Fibroblast of lung (primary cell): Measurements from ENCODE around the gene VWA5B1.

Source experiments
- EZH2 ChIP-seq: IDR thresholded peaks from 2 replicates; pipeline ENCODE4 v1.5.1; 2012; ENCODE audit warnings: low read length, control low read depth, mild to moderate bottlenecking; ENCODE audit errors: missing control alignments
- TF ChIP-seq, protein P1 (sequence below), 2 donors: IDR thresholded peaks in 1 of 2; conservative IDR thresholded peaks in 1 of 2; 1 replicate in 1 of 2; 2 replicates in 1 of 2; pipeline ENCODE4 v1.5.1; 2011 to 2012; ENCODE audit warnings: low read length in 2 of 2, control low read depth in 1 of 2, inconsistent platforms in 1 of 2, low read depth in 1 of 2, mild to moderate bottlenecking in 1 of 2

DNA sequence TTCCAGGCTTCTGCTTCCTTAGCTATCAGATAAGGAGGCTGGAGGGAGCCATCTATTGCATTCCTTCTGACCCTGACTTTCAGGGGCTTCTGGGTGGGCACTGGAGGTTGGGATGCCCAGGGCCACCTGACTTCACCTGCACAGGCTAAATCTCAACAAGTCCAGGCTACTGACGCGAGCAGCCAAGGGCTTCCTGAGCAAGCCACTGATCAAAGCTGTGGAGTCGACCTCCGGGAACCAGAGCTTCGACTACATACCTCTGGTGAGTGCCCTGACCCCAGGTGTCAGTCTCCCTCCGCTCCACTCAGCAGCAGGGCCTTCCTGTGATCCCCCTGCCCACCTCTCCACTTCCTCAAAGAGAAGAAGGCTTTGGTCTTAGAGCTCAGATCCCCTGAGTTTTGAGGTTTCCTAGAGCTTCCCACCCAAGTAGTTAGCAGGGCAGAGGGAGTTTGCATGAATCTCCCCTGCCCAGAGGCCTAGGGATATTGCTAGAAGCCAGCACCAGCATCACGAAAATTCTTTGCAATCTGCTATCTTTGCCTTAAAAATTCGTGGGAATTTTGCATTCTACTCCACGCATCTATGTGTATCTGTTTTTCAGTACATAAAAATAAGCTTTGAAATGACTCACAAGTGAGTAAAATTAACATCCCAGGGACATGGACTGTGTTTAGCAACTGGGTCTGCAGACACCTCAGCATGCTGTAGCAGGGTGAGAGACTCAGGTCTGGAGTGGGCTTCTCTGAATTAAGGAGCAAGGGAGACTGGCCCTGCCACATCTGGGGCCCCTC, 61.4 kb downstream of the VWA5B1 start:
- TF ChIP-seq, protein P1, sequence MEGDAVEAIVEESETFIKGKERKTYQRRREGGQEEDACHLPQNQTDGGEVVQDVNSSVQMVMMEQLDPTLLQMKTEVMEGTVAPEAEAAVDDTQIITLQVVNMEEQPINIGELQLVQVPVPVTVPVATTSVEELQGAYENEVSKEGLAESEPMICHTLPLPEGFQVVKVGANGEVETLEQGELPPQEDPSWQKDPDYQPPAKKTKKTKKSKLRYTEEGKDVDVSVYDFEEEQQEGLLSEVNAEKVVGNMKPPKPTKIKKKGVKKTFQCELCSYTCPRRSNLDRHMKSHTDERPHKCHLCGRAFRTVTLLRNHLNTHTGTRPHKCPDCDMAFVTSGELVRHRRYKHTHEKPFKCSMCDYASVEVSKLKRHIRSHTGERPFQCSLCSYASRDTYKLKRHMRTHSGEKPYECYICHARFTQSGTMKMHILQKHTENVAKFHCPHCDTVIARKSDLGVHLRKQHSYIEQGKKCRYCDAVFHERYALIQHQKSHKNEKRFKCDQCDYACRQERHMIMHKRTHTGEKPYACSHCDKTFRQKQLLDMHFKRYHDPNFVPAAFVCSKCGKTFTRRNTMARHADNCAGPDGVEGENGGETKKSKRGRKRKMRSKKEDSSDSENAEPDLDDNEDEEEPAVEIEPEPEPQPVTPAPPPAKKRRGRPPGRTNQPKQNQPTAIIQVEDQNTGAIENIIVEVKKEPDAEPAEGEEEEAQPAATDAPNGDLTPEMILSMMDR (conservative IDR thresholded peaks at IDR 0.05 in 1 of 2, IDR thresholded peaks at IDR 0.05 in 1 of 2; ENCODE audit: low read depth in 1 of 2, low read length in 2 of 2) = no peak
- no peak for TF ChIP-seq EZH2
